Uterus (tissue), 4 donors: ENCODE results near the gene ALOX5. TPM values are rescaled to one million over a fixed set of nuclear protein-coding genes. Genes with fewer than 3 reads are reported as not detected.

Experiments used
- DNase-seq, 2 donors: peaks; one replicate each; pipeline ENCODE4 v3.0.0-alpha.2; 2019 to 2020
- H3K27ac ChIP-seq, 2 donors: fragments of 200-600 bp; sonication (generic); 1 replicate in 1 of 2; 2 replicates in 1 of 2; pipeline ENCODE4 v1.5.1; 2016 to 2018
- H3K27me3 ChIP-seq, 2 donors: fragments of 200-600 bp; sonication (generic); one replicate each; pipeline ENCODE4 v1.5.1; 2018 to 2019; ENCODE audit warnings: control low read depth in 1 of 2
- H3K36me3 ChIP-seq, 2 donors: fragments of 200-600 bp; sonication (generic); one replicate each; pipeline ENCODE4 v1.5.1; 2019; ENCODE audit warnings: control low read depth in 1 of 2
- H3K4me1 ChIP-seq, 2 donors: fragments of 200-600 bp; sonication (generic); one replicate each; pipeline ENCODE4 v1.5.1; 2018 to 2019; ENCODE audit warnings: control low read depth in 1 of 2
- H3K4me3 ChIP-seq, 2 donors: fragments of 200-600 bp; sonication (generic); 1 replicate in 1 of 2; 2 replicates in 1 of 2; pipeline ENCODE4 v1.5.1; 2018 to 2019; ENCODE audit warnings: mild to moderate bottlenecking in 1 of 2
- H3K9me3 ChIP-seq, 2 donors: fragments of 200-600 bp; sonication (generic); one replicate each; pipeline ENCODE4 v1.5.1; 2019; ENCODE audit warnings: control low read depth in 1 of 2
- POLR2A ChIP-seq, 2 donors: fragments of 450-650 bp; IDR thresholded peaks; one replicate each; pipeline ENCODE4 v1.6.1; 2016; ENCODE audit warnings: antibody characterized with exemption in 2 of 2, mild to moderate bottlenecking in 1 of 2, moderate library complexity in 1 of 2
- intact Hi-C: fragments of 100-400 bp; cut with DNase I; formaldehyde crosslinking; loops from one replicate; pipeline ENCODE4 v1.15.1; 2023; ENCODE audit warnings: low total_unique reads
- total RNA-seq, 4 donors: library from RNA; depleted of rRNA in 3 of 4; stranded (reverse); fragments of >200 nt in 3 of 4; gene quantifications; one replicate each; pipeline versions ENCODE4 v1.1.0 to v1.2.4, GENCODE V29; 2014 to 2023
- TF ChIP-seq, protein P1 (sequence below), 4 experiments: fragments of 200-600 bp in 2 of 4; fragments of 450-650 bp in 2 of 4; sonication (generic) in 2 of 4; IDR thresholded peaks; one replicate each; pipeline ENCODE4 v1.5.1; 2016 to 2019; ENCODE audit warnings: antibody characterized with exemption in 4 of 4, mild to moderate bottlenecking in 2 of 4, moderate library complexity in 1 of 4
- donor health status: DM: yes; HTN: yes; CAD: no.

ALOX5 gene
- total RNA-seq, 4 donors from 2014 or later: 3.5 to 32.5 (median 10.6) TPM

- intact Hi-C loops: no loop called here
- no peaks in the 10 kb centered on the region for H3K9me3 ChIP-seq
- H3K27me3 ChIP-seq: no peaks in the 10 kb centered on the region
- H3K27ac ChIP-seq: no peak overlapping the region
- H3K4me1 ChIP-seq: peaks cover 0 to 6% of the 10 kb centered on the region in 2 donors
- H3K4me3 ChIP-seq: peak overlapping the region; percentile 19 to 22
- no peak for TF ChIP-seq POLR2A (IDR thresholded peaks at IDR 0.05)
- TF ChIP-seq, protein P1, sequence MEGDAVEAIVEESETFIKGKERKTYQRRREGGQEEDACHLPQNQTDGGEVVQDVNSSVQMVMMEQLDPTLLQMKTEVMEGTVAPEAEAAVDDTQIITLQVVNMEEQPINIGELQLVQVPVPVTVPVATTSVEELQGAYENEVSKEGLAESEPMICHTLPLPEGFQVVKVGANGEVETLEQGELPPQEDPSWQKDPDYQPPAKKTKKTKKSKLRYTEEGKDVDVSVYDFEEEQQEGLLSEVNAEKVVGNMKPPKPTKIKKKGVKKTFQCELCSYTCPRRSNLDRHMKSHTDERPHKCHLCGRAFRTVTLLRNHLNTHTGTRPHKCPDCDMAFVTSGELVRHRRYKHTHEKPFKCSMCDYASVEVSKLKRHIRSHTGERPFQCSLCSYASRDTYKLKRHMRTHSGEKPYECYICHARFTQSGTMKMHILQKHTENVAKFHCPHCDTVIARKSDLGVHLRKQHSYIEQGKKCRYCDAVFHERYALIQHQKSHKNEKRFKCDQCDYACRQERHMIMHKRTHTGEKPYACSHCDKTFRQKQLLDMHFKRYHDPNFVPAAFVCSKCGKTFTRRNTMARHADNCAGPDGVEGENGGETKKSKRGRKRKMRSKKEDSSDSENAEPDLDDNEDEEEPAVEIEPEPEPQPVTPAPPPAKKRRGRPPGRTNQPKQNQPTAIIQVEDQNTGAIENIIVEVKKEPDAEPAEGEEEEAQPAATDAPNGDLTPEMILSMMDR (IDR thresholded peaks at IDR 0.05): no peak
- DNase-seq: no peak
- no peaks in the 10 kb centered on the region for H3K36me3 ChIP-seq
Observed at GRCh38 chr10:45374350-45375052, 485 bp downstream of the ALOX5 start.

DNA sequence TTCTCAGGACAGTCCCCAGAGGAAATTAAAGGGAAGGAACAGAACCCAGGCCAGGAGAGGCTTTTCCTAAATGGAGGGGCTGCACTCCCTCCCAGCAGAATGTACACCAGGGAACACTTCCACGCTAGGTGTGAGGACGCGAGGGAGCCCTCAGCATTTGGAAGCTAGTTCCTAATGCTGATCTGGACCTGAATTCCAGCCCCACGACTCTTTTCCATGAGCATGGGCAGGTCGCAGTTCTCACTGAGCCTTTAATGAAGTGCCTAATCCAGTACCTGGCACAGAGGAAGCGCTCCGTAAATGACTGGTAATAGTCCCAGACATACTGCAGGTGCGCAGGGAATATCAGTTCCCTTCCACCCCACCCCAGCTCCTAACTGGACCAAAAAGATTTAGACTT, 1.1 kb downstream of the ALOX5 start:
- Histone ChIP-seq H3K36me3 (no peaks in the 10 kb centered on the region), H3K4me1 (peaks cover 0 to 6% of the 10 kb centered on the region in 2 donors), H3K27me3 (no peaks in the 10 kb centered on the region), H3K4me3 (no peak overlapping the region), H3K9me3 (no peaks in the 10 kb centered on the region), H3K27ac (no peak overlapping the region)
- intact Hi-C loops: no loop called here
- DNase-seq: no peak
- TF ChIP-seq, protein P1 (IDR thresholded peaks at IDR 0.05): no peak
- no peak for TF ChIP-seq POLR2A (IDR thresholded peaks at IDR 0.05)

DNA sequence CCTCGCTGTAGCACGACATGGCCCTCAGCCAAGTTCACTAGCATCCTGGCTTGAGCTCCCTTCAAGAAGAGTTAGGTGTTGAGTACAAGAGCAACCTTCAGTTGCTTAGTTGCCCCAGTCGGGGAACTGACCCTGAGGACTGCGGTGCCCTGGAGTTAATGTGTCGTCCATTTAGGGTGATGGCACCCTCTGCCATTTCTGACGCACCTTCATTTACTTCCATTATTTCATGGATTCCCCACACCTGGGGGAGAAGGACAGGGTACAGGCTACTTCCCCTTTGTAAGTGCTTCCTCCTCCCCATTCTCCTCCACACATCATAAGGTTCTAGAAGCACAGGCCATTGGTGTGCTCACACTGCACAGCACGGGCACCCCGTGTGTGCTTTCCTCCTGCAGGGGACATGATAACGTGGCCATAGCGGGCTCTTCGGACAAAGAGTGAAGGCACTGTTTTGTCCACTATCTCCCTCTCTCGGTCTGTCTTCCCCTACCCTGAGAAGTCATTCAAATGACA, 1.8 kb downstream of the ALOX5 start:
- no peaks in the 10 kb centered on the region for H3K36me3 ChIP-seq
- peaks cover 0 to 6% of the 10 kb centered on the region in 2 donors for H3K4me1 ChIP-seq
- no peak overlapping the region for H3K27ac ChIP-seq
- intact Hi-C loops: no loop called here
- DNase-seq: no peak
- no peaks in the 10 kb centered on the region for H3K9me3 ChIP-seq
- TF ChIP-seq, protein P1 (IDR thresholded peaks at IDR 0.05): no peak
- no peak for TF ChIP-seq POLR2A (IDR thresholded peaks at IDR 0.05)
- no peak overlapping the region for H3K4me3 ChIP-seq
- no peaks in the 10 kb centered on the region for H3K27me3 ChIP-seq

DNA sequence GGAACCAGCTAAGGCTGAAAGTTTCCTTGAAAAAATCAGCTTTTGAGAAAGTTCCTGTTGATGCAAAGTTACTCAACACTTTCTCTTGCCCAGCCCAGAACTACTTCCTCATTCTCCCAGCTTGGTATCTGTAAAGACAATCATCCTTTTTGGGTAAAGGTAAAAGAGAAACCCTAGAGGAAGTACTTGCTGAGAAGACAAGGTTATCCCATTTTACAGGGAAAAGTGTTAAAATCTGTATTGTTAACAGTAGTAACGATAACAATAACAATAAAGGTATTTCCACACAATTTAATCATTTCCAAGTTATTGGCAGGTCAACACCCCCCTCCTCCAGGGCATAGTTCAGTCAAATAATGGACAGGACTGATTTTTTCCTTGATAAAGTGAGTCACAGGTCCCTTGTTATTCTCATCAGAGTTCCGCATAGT, 2.4 kb downstream of the ALOX5 start:
- TF ChIP-seq, protein P1 (IDR thresholded peaks at IDR 0.05): no peak
- no peak for TF ChIP-seq POLR2A (IDR thresholded peaks at IDR 0.05)
- Histone ChIP-seq H3K4me1 (peaks cover 0 to 6% of the 10 kb centered on the region in 2 donors), H3K36me3 (no peaks in the 10 kb centered on the region), H3K27ac (no peak overlapping the region), H3K4me3 (no peak overlapping the region), H3K27me3 (no peaks in the 10 kb centered on the region), H3K9me3 (no peaks in the 10 kb centered on the region)
- intact Hi-C loops: no loop called here
- no peak for DNase-seq

DNA sequence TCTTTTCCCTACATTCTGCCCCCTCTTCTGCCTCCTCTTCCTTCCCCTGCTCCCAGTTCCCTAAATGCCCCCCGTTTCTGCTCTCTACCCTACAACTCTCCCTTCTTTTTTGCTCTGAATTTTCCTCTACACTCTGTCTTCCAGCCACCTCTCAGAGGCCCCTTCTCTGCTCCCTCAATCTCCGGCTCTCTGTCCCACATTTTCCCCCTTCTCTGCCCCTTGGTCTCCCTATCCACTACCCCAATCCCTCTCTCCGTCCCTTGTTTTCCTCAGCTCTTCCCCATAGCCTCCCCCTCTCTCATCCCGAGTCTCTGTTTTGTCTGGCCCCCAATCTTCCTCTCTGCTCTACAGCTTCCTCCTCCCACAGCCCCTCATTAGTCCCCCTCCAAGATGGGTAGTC, 3.3 kb downstream of the ALOX5 start:
- H3K4me1 ChIP-seq: peaks cover 0 to 6% of the 10 kb centered on the region in 2 donors
- no peaks in the 10 kb centered on the region for H3K36me3 ChIP-seq
- DNase-seq: no peak
- no peak overlapping the region for H3K4me3 ChIP-seq
- no peaks in the 10 kb centered on the region for H3K9me3 ChIP-seq
- no peak overlapping the region for H3K27ac ChIP-seq
- TF ChIP-seq POLR2A (IDR thresholded peaks at IDR 0.05): no peak
- TF ChIP-seq, protein P1 (IDR thresholded peaks at IDR 0.05): no peak
- intact Hi-C loops: no loop called here
- no peaks in the 10 kb centered on the region for H3K27me3 ChIP-seq
